ENCODE data around the gene NLE1. TPM values are rescaled to one million over a fixed set of nuclear protein-coding genes. Genes with fewer than 3 reads are reported as not detected.

NLE1 gene
- total and polyA plus RNA-seq, 12 donors, result 1.8 to 7.5 (median 4.2) TPM

DNA sequence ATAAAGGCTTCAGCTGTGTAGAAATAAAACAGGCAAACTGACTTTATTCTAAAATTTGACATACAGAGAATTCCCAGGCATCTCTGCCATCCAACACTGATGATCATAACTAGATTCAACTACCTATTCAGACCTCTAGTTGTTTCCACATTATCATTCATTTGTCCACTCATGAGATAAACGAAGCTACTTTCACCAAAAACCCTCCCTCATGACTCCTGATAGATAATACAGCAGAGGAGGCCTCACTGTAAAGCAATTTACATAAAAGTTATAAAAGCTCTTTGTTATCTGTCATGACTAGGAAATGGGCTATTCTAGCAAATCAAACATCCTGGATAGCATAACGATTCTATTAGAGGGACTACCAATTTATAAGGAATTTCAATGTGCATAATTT is 59.0 kb downstream of the NLE1 start:
- no peaks in the 10 kb centered on the region for H3K36me3 ChIP-seq
- H3K9me3 ChIP-seq, result no peaks in the 10 kb centered on the region
- no peak for ATAC-seq
- intact Hi-C loops (cut with DNase I), result loop anchor here in 1 of 10 donors (10.0 kb wide), 1 partner anchor 88 kb away; no protein-coding TSS in a partner anchor
- WGBS, 2 donors, result 80 to 86% methylated on average over 2 of the region's 2 CpGs
- H3K27me3 ChIP-seq, result no peaks in the 10 kb centered on the region
- H3K4me1 ChIP-seq, result peaks cover 0 to 40% (median 10%) of the 10 kb centered on the region in 9 donors
- H3K4me3 ChIP-seq, result no peak overlapping the region
- H3K27ac ChIP-seq, result no peak overlapping the region
- TF ChIP-seq, protein P1, sequence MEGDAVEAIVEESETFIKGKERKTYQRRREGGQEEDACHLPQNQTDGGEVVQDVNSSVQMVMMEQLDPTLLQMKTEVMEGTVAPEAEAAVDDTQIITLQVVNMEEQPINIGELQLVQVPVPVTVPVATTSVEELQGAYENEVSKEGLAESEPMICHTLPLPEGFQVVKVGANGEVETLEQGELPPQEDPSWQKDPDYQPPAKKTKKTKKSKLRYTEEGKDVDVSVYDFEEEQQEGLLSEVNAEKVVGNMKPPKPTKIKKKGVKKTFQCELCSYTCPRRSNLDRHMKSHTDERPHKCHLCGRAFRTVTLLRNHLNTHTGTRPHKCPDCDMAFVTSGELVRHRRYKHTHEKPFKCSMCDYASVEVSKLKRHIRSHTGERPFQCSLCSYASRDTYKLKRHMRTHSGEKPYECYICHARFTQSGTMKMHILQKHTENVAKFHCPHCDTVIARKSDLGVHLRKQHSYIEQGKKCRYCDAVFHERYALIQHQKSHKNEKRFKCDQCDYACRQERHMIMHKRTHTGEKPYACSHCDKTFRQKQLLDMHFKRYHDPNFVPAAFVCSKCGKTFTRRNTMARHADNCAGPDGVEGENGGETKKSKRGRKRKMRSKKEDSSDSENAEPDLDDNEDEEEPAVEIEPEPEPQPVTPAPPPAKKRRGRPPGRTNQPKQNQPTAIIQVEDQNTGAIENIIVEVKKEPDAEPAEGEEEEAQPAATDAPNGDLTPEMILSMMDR (IDR thresholded peaks at IDR 0.05), result no peak
- DNase-seq, result no peak

DNA sequence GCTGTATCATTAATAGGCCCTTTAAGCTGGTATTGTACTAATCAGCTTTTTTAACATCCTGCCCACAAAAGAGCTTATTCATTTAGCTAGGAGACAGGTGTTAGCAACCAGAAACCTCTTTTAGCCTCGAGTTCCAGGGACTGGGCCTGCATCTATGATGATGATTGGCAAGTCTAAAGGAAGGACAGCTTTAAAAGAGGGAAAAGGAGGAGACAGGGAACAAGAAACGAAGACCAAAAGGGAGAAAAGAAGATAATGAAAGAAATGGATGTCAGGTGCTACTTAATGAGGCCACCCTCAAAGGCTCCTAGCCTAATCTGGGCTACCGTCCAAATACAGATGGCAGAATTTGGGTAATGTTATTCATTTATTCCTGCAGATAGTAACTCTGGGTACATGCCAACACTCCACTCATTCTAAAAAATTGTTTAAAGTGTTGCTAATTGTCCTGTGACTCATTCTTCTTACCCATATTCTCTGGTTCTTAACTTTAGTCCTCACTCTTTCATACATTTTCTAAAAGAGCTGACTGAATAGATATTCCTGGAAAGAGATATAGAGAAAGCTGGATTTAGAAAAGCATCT is 59.9 kb downstream of the NLE1 start:
- no peak overlapping the region for H3K27ac ChIP-seq
- no peaks in the 10 kb centered on the region for H3K27me3 ChIP-seq
- H3K36me3 ChIP-seq, result no peaks in the 10 kb centered on the region
- H3K9me3 ChIP-seq, result no peaks in the 10 kb centered on the region
- TF ChIP-seq, protein P1 (IDR thresholded peaks at IDR 0.05), result no peak
- peaks cover 0 to 31% (median 4%) of the 10 kb centered on the region in 9 donors for H3K4me1 ChIP-seq
- ATAC-seq, result no peak
- 44 to 62% methylated on average over 3 of the region's 3 CpGs for WGBS, 2 donors
- no peak overlapping the region for H3K4me3 ChIP-seq
- no peak for DNase-seq
- intact Hi-C loops (cut with DNase I), result loop anchor here in 1 of 10 donors (10.0 kb wide), 1 partner anchor 87 kb away; no protein-coding TSS in a partner anchor

DNA sequence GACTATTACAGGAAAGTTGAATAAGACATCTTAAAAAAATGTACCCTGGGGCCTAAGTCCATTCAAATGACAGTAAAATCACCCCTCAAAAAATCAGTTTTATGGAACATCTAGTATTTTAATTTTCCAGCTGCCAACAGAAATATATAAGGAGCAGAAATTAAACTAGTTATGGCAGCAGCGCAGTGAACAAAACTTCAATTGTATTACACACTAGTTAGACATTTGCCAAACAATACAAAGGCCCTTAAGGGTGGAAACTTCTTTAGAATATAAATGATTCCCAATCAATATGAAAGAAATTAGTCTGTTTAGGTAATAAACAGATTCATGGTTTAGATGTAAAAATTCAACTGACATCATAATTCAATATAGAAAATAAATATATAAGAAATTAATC is 60.5 kb downstream of the NLE1 start:
- no peaks in the 10 kb centered on the region for H3K27me3 ChIP-seq
- ATAC-seq (no peak), DNase-seq (no peak)
- 92 to 94% methylated on average over 1 of the region's 1 CpG for WGBS, 2 donors
- H3K36me3 ChIP-seq, result no peaks in the 10 kb centered on the region
- H3K4me1 ChIP-seq, result peaks cover 0 to 31% (median 4%) of the 10 kb centered on the region in 9 donors
- no peaks in the 10 kb centered on the region for H3K9me3 ChIP-seq
- intact Hi-C loops (cut with DNase I), result loop anchor here in 1 of 10 donors (10.0 kb wide), 1 partner anchor 87 kb away; no protein-coding TSS in a partner anchor
- no peak overlapping the region for H3K27ac ChIP-seq
- TF ChIP-seq, protein P1 (IDR thresholded peaks at IDR 0.05), result no peak
- H3K4me3 ChIP-seq, result no peak overlapping the region

DNA sequence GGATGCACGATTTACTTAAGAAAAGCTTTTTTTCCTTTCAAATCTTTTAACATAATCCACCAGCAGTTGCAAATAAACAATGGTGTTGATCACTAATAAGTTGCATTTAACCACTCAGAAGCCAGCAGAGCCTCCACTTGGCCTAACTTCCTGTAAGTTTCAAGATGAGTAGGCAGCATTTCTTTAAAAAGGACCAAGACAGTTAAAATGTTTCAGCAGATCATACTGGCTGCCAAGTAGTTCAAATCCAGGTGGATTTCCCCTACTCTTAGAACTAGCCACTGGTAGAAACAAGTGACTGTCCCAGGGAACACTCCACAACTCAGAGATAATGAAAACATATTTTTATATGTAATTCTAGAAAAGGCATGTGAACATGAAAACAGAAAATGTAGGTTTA is 61.6 kb downstream of the NLE1 start:
- Histone ChIP-seq H3K4me3 (no peak overlapping the region), H3K9me3 (no peaks in the 10 kb centered on the region), H3K4me1 (peaks cover 0 to 33% (median 4%) of the 10 kb centered on the region in 9 donors), H3K27ac (peak overlapping the region in 1 of 10 donors; percentile 45), H3K27me3 (no peaks in the 10 kb centered on the region), H3K36me3 (no peaks in the 10 kb centered on the region)
- 52 to 55% methylated on average over 1 of the region's 1 CpG for WGBS, 2 donors
- TF ChIP-seq, protein P1 (IDR thresholded peaks at IDR 0.05), result no peak
- ATAC-seq (no peak), DNase-seq (no peak)
- intact Hi-C loops (cut with DNase I), result loop anchor here in 1 of 10 donors (10.0 kb wide), 1 partner anchor 86 kb away; no protein-coding TSS in a partner anchor

All from heart right ventricle (tissue), 16 donors.